Aorta (tissue), 5 donors: ENCODE measurements around the gene AKAP5. TPM values are rescaled to one million over a fixed set of nuclear protein-coding genes. Genes with fewer than 3 reads are reported as not detected.

Experiments
- ATAC-seq: fragments of 200-7000 bp; cut with Tn5 transposase; one replicate; pipeline ENCODE4 v1.9.1; 2022; ENCODE audit warnings: moderate library complexity; ENCODE audit not compliant: low FRiP score
- DNase-seq, 2 donors: peaks; one replicate each; pipeline ENCODE4 v3.0.0-alpha.2; 2020
- H3K27ac ChIP-seq, 2 donors: one replicate each; pipeline ENCODE4 v1.5.1; 2013; ENCODE audit warnings: low read length in 2 of 2, mild to moderate bottlenecking in 2 of 2, moderate library complexity in 2 of 2, control low read depth in 1 of 2, inconsistent platforms in 1 of 2, low read depth in 1 of 2
- H3K27me3 ChIP-seq, 2 donors: one replicate each; pipeline ENCODE4 v1.6.1; 2013; ENCODE audit warnings: control low read depth in 1 of 2, low read length in 1 of 2, mild to moderate bottlenecking in 1 of 2, moderate library complexity in 1 of 2; ENCODE audit not compliant: insufficient read depth in 2 of 2, control insufficient read depth in 1 of 2
- H3K36me3 ChIP-seq, 2 donors: one replicate each; pipeline ENCODE4 v1.6.1; 2013; ENCODE audit warnings: control low read depth in 1 of 2, low read length in 1 of 2, mild to moderate bottlenecking in 1 of 2; ENCODE audit not compliant: insufficient read depth in 2 of 2, control insufficient read depth in 1 of 2
- H3K4me1 ChIP-seq, 2 donors: one replicate each; pipeline ENCODE4 v1.6.1; 2013; ENCODE audit warnings: low read length in 2 of 2, control low read depth in 1 of 2, mild to moderate bottlenecking in 1 of 2, moderate library complexity in 1 of 2; ENCODE audit not compliant: insufficient read depth in 2 of 2, control insufficient read depth in 1 of 2
- H3K4me3 ChIP-seq, 2 donors: one replicate each; pipeline ENCODE4 v1.5.1; 2013; ENCODE audit warnings: low read length in 2 of 2, control low read depth in 1 of 2, mild to moderate bottlenecking in 1 of 2
- H3K9me3 ChIP-seq: one replicate; pipeline ENCODE4 v1.6.1; 2013; ENCODE audit warnings: mild to moderate bottlenecking, low read length; ENCODE audit not compliant: control insufficient read depth
- WGBS, 2 donors: extraction: QIAGEN DNeasy Blood & Tissue Kit; methylation state at CpG; one replicate each; pipeline ENCODE4 v1.1.7; 2013; 5-methylcytosine and 5-hydroxymethylcytosine counted together
- intact Hi-C, 2 donors: fragments of 100-400 bp; cut with DNase I; formaldehyde crosslinking; loops; one replicate each; pipeline versions ENCODE4 v1.14.2 to v1.15.0; 2022
- polyA plus RNA-seq, 2 donors: library from polyadenylated mRNA; stranded (reverse); fragments of 200-250 nt; gene quantifications; one replicate each; pipeline ENCODE4 v1.2.3, GENCODE V29; 2013
- total RNA-seq, 2 donors: library from RNA; stranded (reverse); fragmentation: NEBNext Ultra II Directional; extraction: Animal tissue kit (Norgen Biotek cat#: 25700); gene quantifications; one replicate each; pipeline ENCODE4 v1.2.1, GENCODE V29; 2021
- donor health status: healthy with polysubstance abuse.
- donor health status: Bipolar disorder and iron deficiency.
- donor health status: DM: no; HTN: no; CAD: no.
- donor health status: DM: no; HTN: no; CAD: no.
- donor health status: DM: yes; HTN: yes; CAD: no.

Gene AKAP5
- total and polyA plus RNA-seq, 4 donors = 1.1 to 2.9 (median 2.1) TPM

DNA sequence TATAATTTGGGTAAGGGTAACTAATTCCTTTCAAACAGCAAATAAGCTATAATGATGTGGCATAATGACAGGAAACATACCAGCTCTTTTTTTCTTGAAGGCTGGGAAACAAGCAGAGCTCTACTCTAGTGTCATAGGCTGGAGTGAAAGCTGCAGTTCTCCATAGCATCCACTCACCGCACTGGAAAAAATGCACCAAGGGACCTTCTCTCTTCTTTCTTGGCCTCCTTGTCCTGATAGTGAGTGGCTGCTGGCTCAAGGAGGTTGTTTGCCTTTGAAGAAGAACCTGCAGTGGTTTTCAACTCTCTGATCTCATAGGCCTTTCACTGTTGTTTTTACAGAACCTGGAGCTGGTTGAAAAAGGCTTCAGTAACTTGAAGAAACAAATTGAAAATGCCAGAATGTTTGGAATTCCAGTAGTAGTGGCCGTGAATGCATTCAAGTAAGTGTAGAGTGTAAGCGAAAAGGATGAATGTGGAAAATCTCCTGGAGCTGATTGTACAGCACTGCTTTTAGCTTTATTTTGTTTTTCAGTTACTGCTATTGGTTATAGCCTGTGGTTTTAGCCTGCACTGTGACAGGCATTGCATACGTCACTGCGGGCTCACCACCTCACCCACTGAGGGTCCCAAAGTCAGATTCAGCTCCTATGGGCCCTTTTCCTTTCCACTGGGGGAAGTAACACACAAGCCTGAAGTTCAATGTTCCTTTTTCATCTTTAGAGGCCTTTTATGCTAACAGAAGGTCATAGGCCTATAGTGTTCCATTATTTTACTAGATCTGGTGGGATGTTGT, 17.2 kb upstream of the AKAP5 start:
- ATAC-seq = no peak
- no peak for DNase-seq
- intact Hi-C loops = no loop called here
- Histone ChIP-seq H3K4me3 (no peak overlapping the region), H3K27ac (peak overlapping the region; percentile 52 to 89), H3K9me3 (no peaks in the 10 kb centered on the region), H3K4me1 (peaks cover 0 to 3% of the 10 kb centered on the region in 2 donors), H3K36me3 (no peaks in the 10 kb centered on the region), H3K27me3 (no peaks in the 10 kb centered on the region)
- WGBS, 2 donors = 24 to 37% methylated on average over 5 of the region's 5 CpGs

DNA sequence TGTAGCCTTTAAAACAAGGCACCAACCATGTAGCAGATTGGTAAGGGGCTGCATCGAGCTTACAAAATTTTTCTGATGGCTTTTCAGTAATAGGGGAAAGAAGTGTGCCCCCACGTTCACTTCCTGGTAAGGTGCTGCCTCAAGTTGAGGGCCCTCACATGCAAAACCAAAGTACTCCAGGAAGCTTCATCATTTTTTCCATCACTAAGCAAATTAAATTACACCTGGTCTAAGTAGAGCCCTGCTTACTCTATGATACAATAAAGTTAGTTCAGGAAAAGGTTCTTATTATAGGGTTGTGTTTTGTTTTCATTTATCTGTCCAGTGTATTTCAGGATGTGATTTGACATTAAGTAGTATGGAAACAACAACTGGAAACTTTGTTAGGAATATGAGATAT, 15.0 kb upstream of the AKAP5 start:
- peaks cover 3% of the 10 kb centered on the region in 2 donors for H3K36me3 ChIP-seq

DNA sequence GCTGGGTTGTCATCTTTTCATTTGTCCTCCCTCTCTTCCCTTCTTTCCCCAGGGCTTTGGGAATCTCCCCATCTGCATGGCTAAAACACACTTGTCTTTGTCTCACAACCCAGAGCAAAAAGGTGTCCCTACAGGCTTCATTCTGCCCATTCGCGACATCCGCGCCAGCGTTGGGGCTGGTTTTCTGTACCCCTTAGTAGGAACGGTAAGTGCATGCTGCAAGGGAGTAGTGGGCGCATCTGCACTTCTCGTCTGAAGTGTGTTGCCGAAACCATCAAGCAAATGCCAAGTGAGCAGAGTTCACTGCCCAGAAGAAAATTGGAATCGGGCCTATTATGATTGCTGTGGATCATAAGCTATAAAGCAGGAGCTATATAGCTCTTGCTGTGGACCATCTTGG, 10.6 kb upstream of the AKAP5 start:
- Histone ChIP-seq H3K36me3 (peaks cover 3 to 6% of the 10 kb centered on the region in 2 donors), H3K27ac (no peak overlapping the region), H3K4me3 (no peak overlapping the region), H3K4me1 (peaks cover 0 to 1% of the 10 kb centered on the region in 2 donors), H3K9me3 (no peaks in the 10 kb centered on the region), H3K27me3 (no peaks in the 10 kb centered on the region)
- 89 to 91% methylated on average over 10 of the region's 10 CpGs for WGBS, 2 donors
- intact Hi-C loops = no loop called here
- ATAC-seq (no peak), DNase-seq (no peak)

More for the DNA sequence above, 15.0 kb upstream of the AKAP5 start:
- no peak for ATAC-seq
- intact Hi-C loops = no loop called here
- Histone ChIP-seq H3K27ac (no peak overlapping the region), H3K27me3 (no peaks in the 10 kb centered on the region), H3K4me1 (peaks cover 0 to 1% of the 10 kb centered on the region in 2 donors), H3K9me3 (no peaks in the 10 kb centered on the region), H3K4me3 (no peak overlapping the region)
- 84 to 87% methylated on average over 2 of the region's 2 CpGs for WGBS, 2 donors
- no peak for DNase-seq

DNA sequence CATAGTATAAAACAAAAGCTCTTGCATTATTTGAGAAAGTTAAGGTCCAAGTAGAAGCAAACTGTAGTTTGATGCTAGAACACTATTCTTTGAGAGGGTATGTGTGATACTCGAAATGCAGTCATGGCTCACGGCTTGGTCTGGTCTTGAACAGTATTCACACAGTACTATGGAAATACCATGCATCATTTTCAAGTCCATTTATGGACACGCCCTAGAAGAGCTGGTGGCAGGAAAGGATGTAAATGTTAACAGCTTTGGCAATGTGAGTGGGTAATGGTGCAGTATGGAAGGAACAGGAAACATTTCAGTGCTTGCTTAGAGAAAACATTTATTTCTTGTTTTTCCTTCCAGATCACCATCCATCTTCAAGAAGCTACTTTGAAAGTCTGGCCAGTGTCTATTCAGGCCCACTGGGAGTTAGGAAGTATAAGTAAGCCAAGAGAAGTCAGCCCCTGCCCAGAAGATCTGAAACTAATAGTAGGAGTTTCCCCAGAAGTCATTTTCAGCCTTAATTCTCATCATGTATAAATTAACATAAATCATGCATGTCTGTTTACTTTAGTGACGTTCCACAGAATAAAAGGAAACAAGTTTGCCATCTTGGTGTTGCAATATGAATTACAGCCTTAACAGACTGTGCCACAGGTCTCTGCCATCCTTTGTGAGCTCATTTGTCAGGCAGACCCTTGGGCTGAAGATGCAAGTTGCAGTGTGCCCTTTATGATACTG, 5.7 kb upstream of the AKAP5 start:
- H3K9me3 ChIP-seq = no peaks in the 10 kb centered on the region
- peaks cover 0 to 5% of the 10 kb centered on the region in 2 donors for H3K36me3 ChIP-seq
- ATAC-seq = no peak
- H3K27ac ChIP-seq = no peak overlapping the region
- intact Hi-C loops = no loop called here
- no peak for DNase-seq
- 78 to 80% methylated on average over 4 of the region's 4 CpGs for WGBS, 2 donors
- H3K4me1 ChIP-seq = no peaks in the 10 kb centered on the region
- H3K4me3 ChIP-seq = no peak overlapping the region
- H3K27me3 ChIP-seq = no peaks in the 10 kb centered on the region

DNA sequence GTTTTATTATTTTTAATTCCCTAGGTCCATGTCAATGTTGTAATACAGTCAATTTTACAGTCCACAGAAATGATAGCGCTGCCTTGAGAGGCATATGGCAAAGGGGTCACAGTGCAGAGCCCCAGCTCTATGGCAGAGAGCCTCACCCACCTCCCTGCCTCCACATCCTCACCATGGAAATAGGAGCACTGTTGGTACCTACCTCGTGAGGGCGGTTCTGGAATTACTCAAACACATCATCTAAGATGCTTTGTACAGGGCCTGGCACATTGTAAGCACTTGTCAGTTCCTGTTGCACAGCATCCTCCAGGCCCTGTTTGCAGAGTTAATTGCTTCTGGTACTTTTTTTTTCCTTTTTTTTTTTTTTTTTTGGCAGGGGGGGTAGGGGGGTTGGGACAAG, 4.1 kb upstream of the AKAP5 start:
- Histone ChIP-seq H3K36me3 (no peaks in the 10 kb centered on the region), H3K9me3 (no peaks in the 10 kb centered on the region), H3K4me3 (no peak overlapping the region), H3K27me3 (no peaks in the 10 kb centered on the region), H3K4me1 (no peaks in the 10 kb centered on the region), H3K27ac (no peak overlapping the region)
- intact Hi-C loops = no loop called here
- DNase-seq = no peak
- WGBS, 2 donors = 90 to 91% methylated on average over 3 of the region's 3 CpGs
- ATAC-seq = no peak

DNA sequence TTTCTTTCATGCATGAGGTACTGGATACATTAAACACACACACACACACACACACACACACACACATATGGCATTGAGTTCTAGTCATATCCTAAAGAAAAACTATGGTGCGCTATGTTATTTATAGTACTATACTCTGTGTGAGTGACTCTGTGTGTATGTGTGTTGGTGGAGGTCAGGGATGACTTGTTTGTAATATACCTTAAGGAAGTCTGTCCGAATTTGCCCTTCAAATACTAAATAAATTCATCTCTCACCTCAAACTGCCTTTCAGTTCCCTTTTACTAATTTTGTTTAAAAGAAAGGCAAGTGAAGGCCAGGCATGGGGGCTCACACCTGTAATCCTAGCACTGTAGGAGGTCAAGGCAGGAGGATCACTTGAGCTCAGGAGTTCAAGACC, 2.1 kb upstream of the AKAP5 start:
- no peak overlapping the region for H3K4me3 ChIP-seq
- no peak overlapping the region for H3K27ac ChIP-seq
- no peaks in the 10 kb centered on the region for H3K9me3 ChIP-seq
- H3K36me3 ChIP-seq = no peaks in the 10 kb centered on the region
- H3K4me1 ChIP-seq = no peaks in the 10 kb centered on the region
- no peaks in the 10 kb centered on the region for H3K27me3 ChIP-seq
- DNase-seq = no peak
- no peak for ATAC-seq
- 92 to 93% methylated on average over 2 of the region's 2 CpGs for WGBS, 2 donors
- intact Hi-C loops = no loop called here

DNA sequence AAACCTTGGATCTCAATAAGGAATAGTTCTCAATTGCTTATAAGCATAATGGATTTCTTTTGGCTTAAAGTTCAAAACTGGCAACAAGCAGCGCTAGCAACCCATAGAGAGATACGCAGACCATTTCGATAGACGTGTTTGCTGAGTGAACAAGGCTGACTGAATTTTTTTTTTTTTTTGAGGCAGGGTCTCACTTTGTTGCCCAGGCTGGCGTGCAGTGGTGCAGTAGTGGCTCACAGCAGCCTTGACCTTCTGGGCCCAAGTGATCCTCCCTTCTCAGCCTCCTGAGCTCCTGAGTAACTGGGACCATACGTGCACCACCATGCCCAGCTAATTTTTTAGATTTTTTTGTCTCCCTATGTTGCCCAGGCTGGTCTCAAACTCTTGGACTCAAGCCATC, 1.4 kb upstream of the AKAP5 start:
- peaks cover 0 to 1% of the 10 kb centered on the region in 2 donors for H3K4me1 ChIP-seq
- no peaks in the 10 kb centered on the region for H3K27me3 ChIP-seq
- H3K27ac ChIP-seq = no peak overlapping the region
- ATAC-seq = no peak
- H3K4me3 ChIP-seq = no peak overlapping the region
- no peaks in the 10 kb centered on the region for H3K36me3 ChIP-seq
- no peaks in the 10 kb centered on the region for H3K9me3 ChIP-seq
- 87 to 89% methylated on average over 6 of the region's 6 CpGs for WGBS, 2 donors
- DNase-seq = no peak
- intact Hi-C loops = no loop called here

DNA sequence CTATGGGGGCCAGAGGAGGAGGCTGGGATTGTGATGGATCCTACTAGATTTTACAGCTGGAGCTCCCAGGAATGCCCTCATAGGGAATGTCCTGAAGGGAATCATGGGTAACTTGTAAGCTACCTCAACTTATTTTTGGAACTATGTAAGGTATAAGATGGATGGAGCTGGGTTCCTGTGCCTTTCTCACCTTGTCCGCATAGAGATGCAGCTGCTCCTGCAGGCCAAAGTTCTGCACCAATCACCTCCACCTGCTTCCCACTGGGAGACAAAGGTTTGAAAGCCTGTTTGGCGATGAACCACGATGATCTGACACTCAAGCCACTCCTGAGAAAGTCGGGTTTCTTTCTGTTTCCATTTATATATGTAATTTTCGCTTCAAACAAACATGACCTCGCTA, 648 bp upstream of the AKAP5 start:
- Histone ChIP-seq H3K9me3 (no peaks in the 10 kb centered on the region), H3K4me1 (peaks cover 0 to 1% of the 10 kb centered on the region in 2 donors), H3K36me3 (no peaks in the 10 kb centered on the region), H3K27me3 (no peaks in the 10 kb centered on the region), H3K4me3 (peak overlapping the region; percentile 93 to 96), H3K27ac (peak overlapping the region; percentile 38 to 78)
- intact Hi-C loops = no loop called here
- DNase-seq = no peak
- WGBS, 2 donors = 8 to 12% methylated on average over 6 of the region's 6 CpGs
- ATAC-seq = no peak
